Measurements from ENCODE around the gene BCR. TPM values are rescaled to one million over a fixed set of nuclear protein-coding genes. Genes with fewer than 3 reads are reported as not detected.

BCR gene
- total RNA-seq, 1 experiment from 2014 or later = 77.0 TPM

- DNase-seq = no peak
- Histone ChIP-seq H2BK15ac (ENCODE audit: low read depth, low read length) (no peak overlapping the region), H3K79me2 (ENCODE audit: insufficient read depth, low read length) (no peaks in the 10 kb centered on the region), H3K27ac (ENCODE audit: insufficient read length, low read depth, low read length) (no peak overlapping the region), H4K8ac (replicated peaks; ENCODE audit: insufficient read length, low read depth, low read length) (no peak overlapping the region), H4K91ac (ENCODE audit: insufficient read length, low read depth, low read length) (no peak overlapping the region), H4K20me1 (ENCODE audit: control insufficient read depth, insufficient read depth, insufficient read length) (no peaks in the 10 kb centered on the region), H2BK20ac (ENCODE audit: low read depth, low read length, poor library complexity, severe bottlenecking) (no peak overlapping the region), H3K4ac (ENCODE audit: low read depth, low read length) (no peak overlapping the region), H4K5ac (ENCODE audit: insufficient read length, low read depth, low read length) (no peak overlapping the region), H3K56ac (ENCODE audit: insufficient read length, low read depth, low read length) (no peak overlapping the region), H3K4me2 (ENCODE audit: insufficient read depth, insufficient read length, low read length) (no peak overlapping the region), H3K9me3 (ENCODE audit: control insufficient read depth, low read depth, low read length) (no peaks in the 10 kb centered on the region), H2AFZ (ENCODE audit: low read length) (no peak overlapping the region), H3K14ac (ENCODE audit: insufficient read depth, low read length) (no peak overlapping the region), H3K23me2 (ENCODE audit: insufficient read length, low read depth, low read length, poor library complexity, severe bottlenecking) (no peaks in the 10 kb centered on the region), H2BK12ac (ENCODE audit: insufficient read length, low read depth, low read length) (no peak overlapping the region), H3K18ac (ENCODE audit: insufficient read length, low read depth, low read length) (no peak overlapping the region), H2BK5ac (ENCODE audit: insufficient read length, low read length) (no peak overlapping the region), H3T11ph (ENCODE audit: low read length) (no peak overlapping the region), H3K27me3 (ENCODE audit: insufficient read depth, low read length) (peaks cover 13% of the 10 kb centered on the region; the same call in 1 of the 2 replicates), H3K79me1 (ENCODE audit: insufficient read depth, low read depth, low read length, poor library complexity, severe bottlenecking) (no peaks in the 10 kb centered on the region), H3K4me1 (ENCODE audit: insufficient read depth, low read length) (no peaks in the 10 kb centered on the region), H2AK5ac (ENCODE audit: insufficient read length, low read length) (no peak overlapping the region), H2BK120ac (ENCODE audit: low read depth, low read length, poor library complexity, severe bottlenecking) (no peak overlapping the region), H3K23ac (ENCODE audit: insufficient read length, low read depth, low read length) (no peak overlapping the region), H3K9ac (ENCODE audit: extremely low read depth, insufficient read length, low read length) (no peak overlapping the region)
- Mint-ChIP-seq H3K36me3 (ENCODE audit: insufficient read depth in 1 of 3, low read depth in 3 of 3) (no peaks in the 10 kb centered on the region; a peak in 1 of 7 replicates), H3K27me3 (ENCODE audit: low read depth) (peaks cover 94% of the 10 kb centered on the region), H3K4me3 (no peak overlapping the region), H3K9me3 (no peaks in the 10 kb centered on the region), H3K4me1 (no peaks in the 10 kb centered on the region), H3K27ac (no peak overlapping the region)
- TF ChIP-seq, protein P1, sequence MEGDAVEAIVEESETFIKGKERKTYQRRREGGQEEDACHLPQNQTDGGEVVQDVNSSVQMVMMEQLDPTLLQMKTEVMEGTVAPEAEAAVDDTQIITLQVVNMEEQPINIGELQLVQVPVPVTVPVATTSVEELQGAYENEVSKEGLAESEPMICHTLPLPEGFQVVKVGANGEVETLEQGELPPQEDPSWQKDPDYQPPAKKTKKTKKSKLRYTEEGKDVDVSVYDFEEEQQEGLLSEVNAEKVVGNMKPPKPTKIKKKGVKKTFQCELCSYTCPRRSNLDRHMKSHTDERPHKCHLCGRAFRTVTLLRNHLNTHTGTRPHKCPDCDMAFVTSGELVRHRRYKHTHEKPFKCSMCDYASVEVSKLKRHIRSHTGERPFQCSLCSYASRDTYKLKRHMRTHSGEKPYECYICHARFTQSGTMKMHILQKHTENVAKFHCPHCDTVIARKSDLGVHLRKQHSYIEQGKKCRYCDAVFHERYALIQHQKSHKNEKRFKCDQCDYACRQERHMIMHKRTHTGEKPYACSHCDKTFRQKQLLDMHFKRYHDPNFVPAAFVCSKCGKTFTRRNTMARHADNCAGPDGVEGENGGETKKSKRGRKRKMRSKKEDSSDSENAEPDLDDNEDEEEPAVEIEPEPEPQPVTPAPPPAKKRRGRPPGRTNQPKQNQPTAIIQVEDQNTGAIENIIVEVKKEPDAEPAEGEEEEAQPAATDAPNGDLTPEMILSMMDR (conservative IDR thresholded peaks at IDR 0.05) = no peak
- no CpG with 5 or more reads among the region's 1 CpG for WGBS (ENCODE audit: extremely low coverage, insufficient read length, low lambda C conversion rate)
These were observed 171.0 kb downstream of the BCR start for GRCh38 chr22:23351321-23351720.
